NCI-H460 (cell line): ENCODE measurements around the gene PEAK1. TPM values are rescaled to one million over a fixed set of nuclear protein-coding genes. Genes with fewer than 3 reads are reported as not detected.

Experiments
- DNase-seq: peaks from one replicate; pipeline ENCODE4 v3.0.0-alpha.2; 2016; ENCODE audit warnings: low read depth; ENCODE audit errors: extremely low read depth
- polyA plus RNA-seq: library from polyadenylated mRNA; depleted of rRNA; stranded (reverse); fragments of >200 nt; gene quantifications from 2 replicates; pipeline ENCODE4 v1.2.3, GENCODE V29; 2014; cell fraction: nucleus; rRNA removed
- total RNA-seq: library from RNA; depleted of rRNA; stranded (reverse); fragments of >200 nt; shearing (Covaris generic); gene quantifications from 2 replicates; pipeline ENCODE4 v1.2.3, GENCODE V29; 2014; rRNA removed

Gene PEAK1
- total RNA-seq: 2.9 and 3.8 TPM in 2 replicates
- polyA plus RNA-seq: 1.6 and 3.9 TPM in 2 replicates

- peak; percentile 98 for DNase-seq
Observed at GRCh38 chr15:77419836-77420609, at the start of gene PEAK1. TSS of gene PEAK1 (minus strand) at chr15:77420104. CDS start at chr15:77181926, 238,178 bp downstream.

- DNase-seq: no peak
Observed at GRCh38 chr15:77468896-77469295, 49.0 kb upstream of the PEAK1 start.

GRCh38 chr15:77466521-77466920 is 46.6 kb upstream of the PEAK1 start:
- no peak for DNase-seq

- DNase-seq: no peak
Observed at GRCh38 chr15:77464129-77464865, 44.4 kb upstream of the PEAK1 start.

GRCh38 chr15:77461486-77461885 is 41.6 kb upstream of the PEAK1 start:
- DNase-seq: no peak

GRCh38 chr15:77459031-77459430 is 39.1 kb upstream of the PEAK1 start:
- no peak for DNase-seq

- DNase-seq: no peak
Observed at GRCh38 chr15:77457905-77458265, 38.0 kb upstream of the PEAK1 start.

GRCh38 chr15:77457191-77457904 is 37.4 kb upstream of the PEAK1 start:
- DNase-seq: no peak

GRCh38 chr15:77456746-77457145 is 36.8 kb upstream of the PEAK1 start:
- DNase-seq: no peak

GRCh38 chr15:77455696-77456321 is 35.9 kb upstream of the PEAK1 start:
- no peak for DNase-seq

GRCh38 chr15:77454951-77455350 is 35.0 kb upstream of the PEAK1 start:
- DNase-seq: no peak

- DNase-seq: no peak
Observed at GRCh38 chr15:77454265-77454664, 34.4 kb upstream of the PEAK1 start.

GRCh38 chr15:77446840-77447390 is 27.0 kb upstream of the PEAK1 start:
- DNase-seq: no peak

- DNase-seq: no peak
Observed at GRCh38 chr15:77440378-77440999, 20.6 kb upstream of the PEAK1 start.

- no peak for DNase-seq
Observed at GRCh38 chr15:77437264-77437663, 17.4 kb upstream of the PEAK1 start.

- no peak for DNase-seq
Observed at GRCh38 chr15:77436822-77437221, 16.9 kb upstream of the PEAK1 start.

GRCh38 chr15:77430652-77431051 is 10.7 kb upstream of the PEAK1 start:
- no peak for DNase-seq

- no peak for DNase-seq
Observed at GRCh38 chr15:77430213-77430612, 10.3 kb upstream of the PEAK1 start.

GRCh38 chr15:77426871-77427270 is 7.0 kb upstream of the PEAK1 start:
- no peak for DNase-seq

GRCh38 chr15:77426377-77426776 is 6.5 kb upstream of the PEAK1 start:
- DNase-seq: no peak
